ENCODE results near the gene RAB3IL1.

The RAB3IL1 gene

DNA sequence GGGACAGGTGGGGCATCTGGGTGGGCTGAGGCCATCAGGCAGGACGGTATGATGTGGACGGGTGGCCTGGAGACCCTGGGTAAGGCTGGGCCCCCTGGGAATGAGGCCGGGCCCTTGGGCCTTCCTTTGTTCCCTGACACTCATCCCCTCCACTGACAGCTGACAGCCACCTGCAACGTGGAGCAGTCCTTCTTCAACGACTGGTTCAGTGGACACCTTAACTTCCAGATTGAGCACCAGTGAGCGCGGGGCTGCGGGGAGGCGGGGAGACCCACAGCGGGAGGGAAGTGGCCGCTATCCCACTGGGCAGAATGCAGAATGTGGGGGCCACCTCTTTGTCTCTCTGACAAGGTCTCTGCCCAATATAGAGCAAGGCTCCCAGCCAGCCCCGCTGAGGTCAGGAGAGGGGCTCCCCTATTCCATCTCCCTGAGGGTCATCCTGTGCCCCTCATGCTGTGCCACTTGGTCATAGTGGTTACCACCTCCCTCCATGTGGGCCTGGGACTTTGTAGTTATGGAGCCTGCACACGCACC lies 53.8 kb downstream of the RAB3IL1 start:
- DNase-seq, result no peak

DNA sequence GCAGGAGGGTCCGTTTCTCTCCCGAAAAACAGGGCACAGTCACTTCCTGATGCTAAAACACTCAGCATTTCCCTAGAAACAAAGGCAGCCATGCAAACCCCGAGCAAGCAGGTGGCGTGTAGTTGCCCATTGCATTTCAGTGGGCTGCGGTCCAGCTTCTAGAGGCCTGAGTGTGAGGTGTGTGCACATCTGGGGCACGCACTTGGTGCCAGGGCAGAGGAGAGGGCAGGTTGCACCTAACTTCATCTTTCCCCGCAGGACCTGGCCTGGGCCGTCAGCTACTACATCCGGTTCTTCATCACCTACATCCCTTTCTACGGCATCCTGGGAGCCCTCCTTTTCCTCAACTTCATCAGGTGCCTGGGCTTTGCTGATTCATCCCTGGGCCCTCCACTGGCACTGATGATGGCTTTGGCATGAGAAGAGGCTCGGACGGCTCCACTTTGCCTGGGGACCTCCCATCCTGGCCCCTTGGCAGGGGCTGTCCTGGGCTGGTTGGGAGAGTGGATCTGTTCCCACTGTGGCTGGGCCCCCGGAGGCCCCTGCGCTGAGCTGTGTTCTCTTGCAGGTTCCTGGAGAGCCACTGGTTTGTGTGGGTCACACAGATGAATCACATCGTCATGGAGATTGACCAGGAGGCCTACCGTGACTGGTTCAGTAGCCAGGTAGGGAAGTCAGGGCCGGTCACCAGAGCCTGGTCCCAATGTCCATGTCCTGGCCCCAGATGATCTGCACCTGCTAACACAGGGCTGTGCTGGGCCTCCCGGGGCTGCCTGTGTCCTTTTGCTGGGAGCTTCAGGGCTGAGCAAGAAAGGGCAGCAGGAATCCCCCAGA lies 54.4 kb downstream of the RAB3IL1 start:
- DNase-seq, result no peak

GRCh38 chr11:61861634-61862033 lies 55.7 kb downstream of the RAB3IL1 start:
- no peak for DNase-seq

- DNase-seq, result no peak
These were observed 57.1 kb downstream of the RAB3IL1 start for GRCh38 chr11:61860054-61860903.

DNA sequence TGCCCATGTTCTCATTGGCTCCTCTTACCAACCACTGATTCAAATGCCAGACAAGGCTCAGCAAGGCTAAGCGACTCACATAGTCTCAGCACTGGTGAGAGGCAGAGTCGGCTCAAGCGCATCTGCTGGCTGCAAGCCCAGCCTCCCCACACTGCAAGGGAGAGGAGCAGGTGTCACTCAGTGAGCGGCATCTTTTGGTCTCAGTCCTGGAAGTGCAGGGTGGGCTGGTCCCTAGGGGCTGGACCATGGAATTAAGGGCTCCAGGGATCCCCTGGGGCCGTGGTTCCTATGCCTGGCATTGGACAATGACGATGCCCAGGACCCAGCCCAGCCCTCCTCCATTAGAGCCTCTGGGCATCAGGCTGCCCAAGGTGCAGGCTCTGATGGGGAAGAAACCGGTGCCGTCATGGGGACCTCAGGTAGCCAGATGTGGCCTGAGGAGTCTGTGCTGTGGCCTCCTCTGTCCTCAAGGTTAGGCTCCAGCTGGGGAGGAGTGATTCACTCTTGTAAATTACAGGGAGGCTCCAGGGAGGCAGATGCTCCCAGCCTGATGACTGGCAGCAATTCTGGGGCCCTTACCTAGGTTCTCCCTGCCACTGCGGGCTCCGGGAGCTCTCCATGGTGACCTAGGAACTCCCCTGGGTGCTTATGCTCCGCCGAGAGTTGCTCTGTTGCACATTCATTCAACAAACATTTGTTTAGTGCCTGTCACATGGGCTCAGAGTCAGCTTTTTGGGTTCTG lies 61.3 kb downstream of the RAB3IL1 start:
- DNase-seq, result no peak

DNA sequence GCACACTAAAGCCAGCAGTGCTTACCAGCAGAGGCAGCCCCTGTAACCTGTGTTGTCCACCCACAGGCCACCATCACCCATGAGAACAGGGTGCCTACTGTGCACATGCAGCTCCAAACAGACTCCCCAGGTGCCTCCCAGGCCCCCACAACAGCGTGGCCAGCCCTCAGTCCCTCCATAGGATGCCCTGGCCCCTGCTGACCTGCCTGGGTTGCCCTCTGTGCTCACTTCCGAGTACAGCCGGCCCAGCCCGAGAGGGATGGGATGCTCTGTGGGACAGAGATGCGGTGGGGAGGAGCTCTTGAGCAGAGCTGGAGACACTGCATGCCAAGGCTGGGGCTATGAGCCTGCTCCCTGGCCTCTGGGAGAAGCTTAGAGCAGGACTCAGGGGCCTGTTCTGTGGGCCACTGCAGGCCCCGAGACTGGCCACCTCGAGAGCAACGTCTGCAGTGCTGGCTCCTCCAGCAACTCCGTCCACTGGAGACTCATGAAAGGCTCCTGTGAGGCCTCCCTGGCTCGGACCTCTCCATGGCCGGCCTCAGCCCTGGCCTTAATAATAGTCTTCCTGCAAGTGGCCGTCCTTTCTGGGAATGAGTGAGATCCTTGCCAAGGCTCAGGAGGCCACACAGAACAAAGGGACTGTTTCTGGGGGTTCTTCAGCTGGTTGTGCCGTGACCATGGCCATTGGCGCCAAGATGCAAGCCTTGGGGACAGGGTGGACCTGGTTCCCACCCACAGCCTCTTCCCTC lies 62.2 kb downstream of the RAB3IL1 start:
- DNase-seq, result no peak

- DNase-seq, result no peak
These were observed 63.0 kb downstream of the RAB3IL1 start for GRCh38 chr11:61854206-61854895.

DNA sequence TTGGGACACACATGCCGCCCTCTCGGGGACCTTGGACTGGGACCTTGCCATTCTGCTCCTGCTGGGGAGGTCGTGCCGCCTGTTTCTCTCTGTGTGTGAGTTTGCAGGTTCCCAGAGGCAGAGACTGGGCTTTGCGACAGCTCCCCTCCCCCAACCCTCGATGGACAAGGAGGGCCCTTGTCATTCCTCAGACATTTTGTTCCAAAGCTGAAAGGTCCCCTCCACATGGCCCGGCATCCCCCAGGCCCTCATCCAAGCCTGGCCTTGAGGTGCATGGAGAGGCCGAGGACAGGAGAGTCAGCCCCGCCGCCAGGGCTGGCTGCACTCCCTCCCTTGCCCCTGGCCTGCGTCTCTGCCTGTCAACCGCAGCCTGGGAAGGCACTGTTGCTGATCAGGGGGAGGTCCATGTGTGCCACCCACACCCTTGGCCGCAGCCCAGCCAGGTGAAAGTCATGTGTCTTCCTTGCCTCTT lies 63.6 kb downstream of the RAB3IL1 start:
- no peak for DNase-seq

- DNase-seq, result no peak
These were observed 65.5 kb downstream of the RAB3IL1 start for GRCh38 chr11:61851900-61852295.

GRCh38 chr11:61851113-61851899 lies 66.1 kb downstream of the RAB3IL1 start:
- DNase-seq, result no peak

DNA sequence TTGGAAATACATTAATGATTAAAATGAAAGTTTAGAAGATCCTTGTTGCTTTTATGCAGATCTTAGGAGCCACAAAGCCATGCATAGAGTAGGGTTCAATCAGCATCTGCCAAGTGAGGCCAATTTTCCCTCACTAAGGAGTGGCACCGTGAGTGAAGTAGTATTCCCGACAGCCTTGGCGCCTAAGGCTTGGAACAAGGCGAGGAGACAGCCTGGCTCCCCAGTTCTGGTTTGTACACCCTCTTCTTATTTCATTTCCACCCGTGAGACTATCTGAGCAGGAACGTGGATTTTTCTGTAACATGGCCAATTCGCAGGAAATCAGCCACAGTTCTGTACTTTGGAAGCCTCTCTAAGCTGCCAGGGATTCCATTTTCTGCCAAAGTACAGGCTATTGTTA lies 66.7 kb downstream of the RAB3IL1 start:
- DNase-seq, result no peak

- no peak for DNase-seq
These were observed 68.7 kb downstream of the RAB3IL1 start for GRCh38 chr11:61848631-61849030.

DNA sequence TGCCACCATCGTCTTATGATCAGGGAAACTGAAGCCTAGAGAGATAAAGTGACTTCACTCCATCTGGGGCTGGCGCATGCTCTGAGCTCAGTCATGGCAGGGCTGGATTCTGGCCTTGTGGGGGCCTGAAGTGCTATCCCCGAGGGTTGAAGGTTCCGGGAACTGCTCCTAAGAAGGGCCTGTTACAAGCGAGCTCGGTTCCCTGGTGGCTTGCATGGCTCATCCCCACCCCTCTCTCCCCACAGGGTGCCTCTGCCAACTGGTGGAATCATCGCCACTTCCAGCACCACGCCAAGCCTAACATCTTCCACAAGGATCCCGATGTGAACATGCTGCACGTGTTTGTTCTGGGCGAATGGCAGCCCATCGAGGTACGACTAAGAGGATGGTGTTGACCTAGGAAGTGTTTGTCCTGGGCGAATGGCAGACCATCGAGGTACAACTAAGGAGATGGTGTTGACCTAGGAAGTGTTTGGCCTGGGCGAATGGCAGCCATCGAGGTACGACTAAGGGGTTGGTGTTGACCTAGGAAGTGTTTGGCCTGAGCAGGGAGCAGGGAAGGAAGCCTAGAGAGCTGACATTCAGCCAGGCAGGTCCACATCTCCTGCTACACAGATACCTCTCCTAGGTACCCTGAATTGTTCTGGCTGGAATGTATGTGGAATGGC lies 69.3 kb downstream of the RAB3IL1 start:
- no peak for DNase-seq

All from DMS79 treated with DMSO at 0.1 percent for 48 hours (cell line).